NT2/D1 (cell line): ENCODE measurements around the gene RELN.

ENCODE experiments used
- SUZ12 ChIP-seq: IDR thresholded peaks from 2 replicates; pipeline ENCODE4 v1.6.1; 2011; ENCODE audit not compliant: insufficient read length, insufficient read depth; ENCODE audit errors: extremely low read depth
- YY1 ChIP-seq: IDR thresholded peaks from 2 replicates; pipeline ENCODE4 v1.6.1; 2011; ENCODE audit not compliant: insufficient read length, insufficient read depth
- ZNF274 ChIP-seq: IDR thresholded peaks from 2 replicates; pipeline ENCODE4 v1.6.1; 2011; ENCODE audit warnings: mild to moderate bottlenecking, low read depth, low read length

DNA sequence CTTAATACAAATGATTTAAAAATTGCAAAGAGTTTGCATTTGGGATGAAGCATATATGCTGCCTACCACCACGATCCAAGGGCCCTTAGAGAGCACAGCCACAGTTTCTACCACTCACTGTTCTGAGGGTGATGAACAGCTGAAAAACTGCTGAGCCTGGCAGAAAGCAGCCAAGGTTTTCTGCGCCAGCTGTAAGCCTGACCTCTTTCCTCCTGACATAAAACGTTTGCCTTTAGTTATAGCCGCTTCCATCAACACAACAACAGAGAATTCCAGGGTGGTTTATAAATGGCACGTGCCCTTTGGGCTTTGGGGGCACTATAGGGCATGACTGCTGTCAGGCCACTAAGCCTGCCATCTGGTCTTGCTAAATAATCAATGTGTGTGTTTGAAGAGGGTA is 222.8 kb downstream of the RELN start:
- TF ChIP-seq ZNF274 (no peak), YY1 (no peak), SUZ12 (no peak)
